Limb (tissue), 2 donors: Measurements from ENCODE around the gene ZNF565.
"Not testable (repeated sequence)": the region's sequence is repeated elsewhere in the genome, so short reads cannot be mapped to it uniquely, and the experiment has no call there.

Source experiments
- DNase-seq, 2 donors: peaks; one replicate each; pipeline ENCODE4 v3.0.0-alpha.2; 2016; ENCODE audit errors: extremely low spot score in 2 of 2

The ZNF565 gene

DNA sequence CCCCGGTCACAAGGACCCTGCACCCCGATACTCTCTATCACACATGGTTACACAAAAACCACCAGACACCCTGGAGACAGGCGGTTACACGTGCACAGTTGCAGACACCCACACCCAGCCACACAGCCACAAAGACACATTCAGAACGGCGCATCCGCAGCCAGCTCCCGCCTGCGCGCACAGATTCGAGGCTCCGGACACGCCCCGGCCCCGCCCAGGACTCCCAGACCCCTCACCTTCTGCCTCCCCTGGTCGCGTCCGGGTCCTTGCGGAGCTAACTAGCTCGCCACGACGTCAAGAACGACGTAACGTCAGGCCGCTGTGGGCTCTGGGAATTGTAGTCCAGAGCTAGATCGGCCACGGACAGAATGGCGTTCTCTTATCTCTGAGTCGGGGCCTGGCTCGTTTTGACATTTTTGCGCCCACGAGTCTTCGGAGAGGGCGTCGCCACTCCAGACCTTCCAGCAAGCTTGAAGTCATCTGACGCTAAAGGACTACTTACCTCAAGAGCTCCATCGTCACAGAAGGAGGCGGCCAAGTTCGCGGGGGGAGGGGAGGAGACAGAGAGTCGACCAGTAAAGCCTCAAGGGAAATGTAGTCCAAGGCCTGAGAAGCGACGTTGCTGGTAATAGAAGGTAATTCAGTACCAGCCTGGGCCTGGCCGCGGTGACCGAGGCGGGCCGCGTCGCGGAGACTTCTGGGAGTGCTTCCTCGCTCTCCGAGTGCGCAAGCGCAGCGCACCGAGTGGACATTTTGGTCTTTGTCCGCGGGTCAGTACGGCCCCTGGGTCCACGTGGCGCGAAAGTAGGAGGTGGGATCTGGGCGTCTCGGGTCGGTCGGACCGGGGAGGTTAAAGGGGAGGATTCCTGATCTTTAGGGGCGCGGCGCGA lies at the start of gene ZNF565, which contains the start of gene ZNF146:
Gene ZNF565 (minus strand): TSS at position 280 of the 890 bp plus-strand sequence. CDS start 12,680 bp downstream, outside the sequence.
Gene ZNF146 (plus strand): TSS at position 721 of the 890 bp plus-strand sequence. CDS start 21,335 bp downstream, outside the sequence.
- DNase-seq, result peak; percentile 96 to 98

GRCh38 chr19:36259211-36259610 lies 44.7 kb upstream of the ZNF565 start:
- no peak for DNase-seq

DNA sequence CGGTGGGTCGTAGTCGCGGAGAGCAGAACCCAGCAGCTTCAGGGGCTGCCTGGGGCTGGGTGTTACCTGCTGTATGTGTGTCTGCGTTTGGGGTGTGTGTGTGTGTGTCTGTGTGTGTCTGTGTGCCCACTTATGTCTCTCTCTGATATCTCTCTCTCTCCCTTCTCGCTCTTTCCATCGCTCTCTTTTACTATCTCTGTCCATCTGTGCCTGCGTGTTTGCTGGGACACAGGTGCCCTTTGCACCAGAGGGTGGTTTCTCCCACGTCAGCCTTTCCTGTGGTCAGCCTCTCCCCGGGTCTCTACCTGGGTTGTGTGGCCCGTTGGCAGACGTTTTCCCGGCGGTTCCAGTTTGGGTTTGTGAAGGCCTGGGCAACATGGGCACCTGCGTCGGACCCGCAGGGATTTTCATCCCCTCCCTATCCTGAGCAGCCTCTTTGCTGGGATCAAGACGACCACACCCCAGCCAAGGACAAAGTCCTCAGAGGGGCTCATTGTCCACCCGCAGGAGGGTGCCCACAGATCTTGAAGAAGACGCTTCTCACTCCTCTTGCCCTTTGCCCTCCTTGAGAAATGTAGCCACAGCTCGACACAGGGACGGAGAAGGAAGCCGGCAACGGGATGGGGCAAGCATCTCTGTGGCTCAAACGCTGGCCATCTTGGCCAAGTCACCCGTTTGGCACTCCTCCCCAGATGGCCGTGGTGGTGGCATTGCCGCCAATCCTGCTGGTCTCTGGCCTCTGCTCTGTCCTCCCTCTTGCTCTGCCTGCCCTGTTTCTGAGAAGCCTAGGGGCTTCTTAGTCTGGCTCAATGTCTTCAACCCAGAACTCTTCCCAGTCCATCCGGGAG lies 43.8 kb upstream of the ZNF565 start:
- DNase-seq, result no peak

DNA sequence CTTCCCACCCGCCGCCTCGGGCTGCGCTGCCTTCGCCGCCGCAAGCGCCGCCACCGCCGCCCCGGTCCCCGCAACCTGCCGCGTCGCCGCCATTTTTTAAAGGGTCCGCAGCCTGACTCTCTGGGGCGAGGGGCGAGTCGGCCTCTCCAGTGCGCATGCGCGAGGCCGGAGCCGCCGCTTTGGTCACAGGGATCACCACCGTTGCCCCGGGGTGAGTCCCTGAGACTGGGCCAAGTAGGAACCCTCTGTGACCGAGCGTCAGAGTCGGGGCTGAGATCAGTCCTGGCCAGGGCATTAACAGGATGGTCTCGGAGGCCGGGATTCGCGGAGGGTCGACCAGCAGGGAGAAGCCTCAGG lies 43.0 kb upstream of the ZNF565 start:
- DNase-seq, result peak; percentile 3 to 66

GRCh38 chr19:36256853-36257519 lies 42.5 kb upstream of the ZNF565 start:
- DNase-seq, result no peak

DNA sequence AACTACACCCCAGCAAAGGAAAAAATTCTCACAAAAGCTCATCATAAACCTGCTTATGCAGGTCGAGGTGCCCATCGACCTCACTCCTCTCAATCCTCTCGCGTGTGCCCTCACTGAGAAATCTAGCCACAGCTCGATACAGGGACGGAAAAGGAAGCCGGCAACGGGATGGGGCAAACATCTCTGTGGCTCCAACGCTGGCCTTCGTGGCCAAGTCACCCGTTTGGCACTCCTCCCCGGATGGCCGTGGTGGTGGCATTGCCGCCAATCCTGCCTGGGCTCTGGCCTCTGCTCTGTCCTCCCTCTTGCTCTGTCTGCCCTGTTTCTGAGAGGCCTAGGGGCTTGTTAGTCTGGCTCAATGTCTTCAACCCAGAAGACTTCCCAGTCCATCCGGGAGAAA lies 41.6 kb upstream of the ZNF565 start:
- DNase-seq, result no peak

DNA sequence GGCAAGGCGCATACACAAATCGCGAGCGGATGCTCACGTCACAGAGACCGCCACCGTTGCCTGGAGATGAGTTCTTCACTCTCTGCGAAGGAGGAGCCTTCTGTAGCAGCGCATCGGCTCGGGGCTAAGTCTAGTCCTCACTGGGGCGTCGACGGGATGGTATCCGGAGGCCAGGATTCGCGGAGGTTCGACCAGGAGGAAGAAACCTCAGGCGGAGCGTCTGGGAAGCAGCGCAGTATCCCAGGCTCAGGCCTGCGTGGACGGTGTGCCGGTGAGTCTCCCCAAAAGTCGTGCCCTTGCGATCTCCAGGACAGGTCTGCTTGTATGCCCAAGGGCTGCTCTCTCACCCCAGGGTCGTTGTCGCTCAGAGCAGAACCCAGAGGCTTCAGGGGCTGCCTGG lies 40.9 kb upstream of the ZNF565 start:
- DNase-seq, result no peak

GRCh38 chr19:36254848-36255247 lies 40.4 kb upstream of the ZNF565 start:
- no peak for DNase-seq

DNA sequence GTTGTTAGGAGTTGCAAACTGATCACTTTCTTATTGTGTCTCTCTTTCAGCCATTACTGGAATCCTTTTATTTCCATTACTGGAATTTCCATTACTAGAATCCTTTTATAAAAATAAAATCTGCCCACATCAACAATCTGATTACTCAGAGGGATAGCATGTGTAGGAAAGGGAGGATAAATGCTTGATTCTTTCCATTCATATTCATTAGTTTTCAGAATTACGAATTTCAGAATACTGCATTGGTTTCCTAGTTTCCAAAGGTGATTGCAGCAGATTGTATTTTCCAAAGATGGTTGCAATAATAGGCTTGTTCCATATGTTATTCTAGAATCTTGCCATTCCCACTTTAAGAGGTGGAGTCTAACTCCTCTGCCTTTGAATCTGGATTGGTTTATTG lies 37.6 kb upstream of the ZNF565 start:
- DNase-seq, result no peak

- DNase-seq, result no peak
Measured at GRCh38 chr19:36246006-36246481, 31.6 kb upstream of the ZNF565 start.

DNA sequence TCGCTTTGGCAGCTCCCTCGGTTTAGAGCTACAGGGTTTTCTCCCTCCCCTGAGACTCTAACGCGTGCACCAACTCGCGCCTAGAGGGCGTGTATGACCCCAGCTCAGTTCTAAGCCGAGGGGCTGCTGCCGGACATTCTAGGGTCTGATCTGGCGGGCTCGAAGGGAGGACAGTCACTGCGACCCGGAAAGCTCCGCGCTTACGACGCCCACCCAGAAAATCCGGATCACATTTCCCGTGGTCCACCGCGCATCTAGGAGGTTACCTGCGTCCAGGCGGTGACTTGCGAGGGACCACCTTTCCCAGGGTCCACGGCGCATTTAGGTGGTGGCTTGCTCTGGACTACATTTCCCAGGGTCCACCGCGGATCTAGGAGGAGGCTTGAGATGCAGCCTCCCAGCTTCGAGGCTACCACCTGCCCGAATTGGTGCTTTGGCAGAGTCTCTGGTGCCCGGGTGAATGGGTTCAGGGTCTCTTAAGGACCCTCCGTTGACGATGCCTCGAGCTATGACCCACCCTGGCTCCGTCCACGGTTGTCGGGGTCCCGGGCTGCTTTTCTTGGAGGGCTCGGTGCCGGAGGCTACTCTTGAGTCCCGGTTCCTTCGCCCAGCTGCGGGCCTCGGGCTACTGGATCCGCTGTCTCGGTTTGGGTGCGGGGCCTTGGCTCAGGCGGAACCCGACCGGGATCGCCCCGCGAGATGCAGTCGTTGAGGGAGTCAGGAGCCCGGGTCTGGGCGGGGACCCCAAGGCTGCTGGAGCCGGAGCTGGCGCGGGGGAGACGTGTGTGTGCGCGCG lies 30.9 kb upstream of the ZNF565 start:
- DNase-seq, result peak; percentile 14 to 75

DNA sequence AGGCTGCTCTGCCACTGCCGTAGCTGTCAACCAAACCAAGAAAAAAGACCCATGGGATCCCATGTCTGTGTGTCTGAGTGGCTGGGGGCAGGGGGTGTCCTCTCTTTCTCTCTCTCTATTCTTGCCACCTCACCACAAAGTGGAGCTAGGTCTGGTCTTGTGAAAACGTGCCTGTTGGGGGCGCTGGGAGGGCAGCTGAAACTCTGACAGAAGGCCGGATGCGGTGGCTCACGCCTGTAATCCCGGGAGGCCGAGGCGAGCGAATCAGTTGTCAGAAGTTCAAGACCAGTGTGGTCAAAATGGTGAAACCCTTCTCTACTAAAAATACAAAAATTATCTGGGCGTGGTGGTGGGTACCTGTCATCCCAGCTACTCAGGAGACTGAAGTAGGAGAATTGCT lies 29.6 kb upstream of the ZNF565 start:
- DNase-seq, result no peak

DNA sequence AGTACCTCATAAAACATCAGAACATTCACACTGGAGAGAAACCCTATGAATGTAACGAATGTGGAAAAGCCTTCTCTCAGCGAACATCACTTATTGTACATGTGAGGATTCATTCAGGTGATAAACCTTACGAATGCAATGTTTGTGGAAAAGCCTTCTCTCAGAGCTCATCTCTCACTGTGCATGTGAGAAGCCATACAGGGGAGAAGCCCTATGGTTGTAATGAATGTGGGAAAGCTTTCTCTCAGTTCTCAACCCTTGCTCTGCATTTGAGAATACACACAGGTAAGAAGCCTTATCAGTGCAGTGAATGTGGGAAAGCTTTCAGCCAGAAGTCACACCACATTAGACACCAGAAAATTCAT lies 22.5 kb upstream of the ZNF565 start:
- no peak for DNase-seq

GRCh38 chr19:36236304-36236945 lies 22.0 kb upstream of the ZNF565 start:
- DNase-seq, result no peak

- DNase-seq, result not testable (repeated sequence)
Measured at GRCh38 chr19:36233626-36234025, 19.2 kb upstream of the ZNF565 start.

DNA sequence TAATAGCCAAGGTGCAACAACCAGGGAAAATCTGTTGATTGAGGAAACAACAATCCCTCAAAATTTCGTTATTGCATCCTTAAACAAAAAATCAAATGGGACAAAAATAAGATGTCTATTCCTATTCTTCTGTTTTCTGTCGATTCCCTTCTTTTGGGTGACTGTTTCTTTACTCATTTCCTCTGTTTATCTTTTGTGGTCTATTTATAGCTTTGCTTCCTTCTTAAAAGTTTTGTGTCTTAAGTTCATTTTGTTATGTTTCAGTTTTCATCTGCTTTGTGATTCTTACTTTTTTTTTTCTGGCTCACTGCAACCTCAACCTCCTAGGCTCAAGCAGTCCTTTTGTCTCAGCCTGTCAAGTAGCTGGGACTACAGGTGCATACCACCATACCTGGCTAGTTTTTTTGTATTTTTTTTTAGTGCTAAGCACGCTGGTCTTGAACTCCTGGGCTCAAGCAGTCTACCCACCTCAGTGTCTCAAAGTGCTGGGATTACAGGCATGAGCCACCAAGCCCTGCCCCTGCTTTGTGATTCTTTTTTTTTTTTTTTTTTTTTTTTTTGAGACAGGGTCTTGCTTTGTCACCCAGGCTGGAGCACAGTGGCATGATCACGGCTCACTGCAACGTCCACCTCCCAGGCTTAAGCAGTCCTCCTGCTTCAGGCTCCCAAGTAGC lies 10.9 kb upstream of the ZNF565 start:
- no peak for DNase-seq

GRCh38 chr19:36222503-36222902 lies 8.0 kb upstream of the ZNF565 start:
- DNase-seq, result no peak

GRCh38 chr19:36221474-36221873 lies 7.0 kb upstream of the ZNF565 start:
- DNase-seq, result no peak

GRCh38 chr19:36215276-36216123 lies 1.0 kb upstream of the ZNF565 start:
- DNase-seq, result peak; percentile 22 to 40
